Measurements from ENCODE around the gene TNK1.

- TF ChIP-seq CEBPB (IDR thresholded peaks at IDR 0.05) (no peak), FOXM1 (IDR thresholded peaks at IDR 0.05; ENCODE audit: borderline replicate concordance, low read depth) (no peak), RAD21 (IDR thresholded peaks at IDR 0.05; ENCODE audit: low read depth) (no peak), TEAD4 (IDR thresholded peaks at IDR 0.05) (no peak), ZBTB7A (IDR thresholded peaks at IDR 0.05; ENCODE audit: low read depth) (no peak), MAX (IDR thresholded peaks at IDR 0.05) (no peak), YY1 (IDR thresholded peaks at IDR 0.05; ENCODE audit: low read depth) (no peak)
Observed at GRCh38 chr17:7411427-7411750, 30.5 kb downstream of the TNK1 start.
